HEK293 (cell line): ENCODE results near the gene AP3B1.

Experiments
- CTCF ChIA-PET: fragments of 350-600 bp; formaldehyde crosslinking; extraction: SDS; loops from one replicate; lab custom pipeline; 2021; ENCODE audit warnings: antibody characterized with exemption; lab: Yijun Ruan, JAX
- POLR2A ChIA-PET: fragments of 300-600 bp; formaldehyde crosslinking; extraction: SDS; loops from one replicate; lab custom pipeline; 2020; ENCODE audit warnings: antibody characterized with exemption, inconsistent platforms; lab: Yijun Ruan, JAX
- H3K27ac ChIP-seq: fragments of 200-500 bp; sonication (Bioruptor generic); 2 replicates; pipeline ENCODE4 v1.5.1; 2014; ENCODE audit warnings: low read depth, low read length, control low read depth, inconsistent platforms; ENCODE audit errors: extremely low read depth
- H3K36me3 ChIP-seq, 2 experiments: fragments of 200-500 bp in 1 of 2; sonication (Bioruptor generic) in 1 of 2; 1 replicate in 1 of 2; 2 replicates in 1 of 2; pipeline ENCODE4 v1.5.1; 2014 to 2017; ENCODE audit warnings: inconsistent platforms in 2 of 2, low read length in 2 of 2; ENCODE audit not compliant: control insufficient read depth in 2 of 2, insufficient read depth in 1 of 2
- H3K4me1 ChIP-seq: fragments of 200-500 bp; sonication (Bioruptor generic); 2 replicates; pipeline ENCODE4 v1.5.1; 2014; ENCODE audit warnings: mild to moderate bottlenecking, low read length, inconsistent platforms; ENCODE audit not compliant: control insufficient read depth, insufficient read depth
- H3K4me3 ChIP-seq: 2 replicates; pipeline ENCODE4 v1.5.1; 2011; ENCODE audit warnings: low read depth, mild to moderate bottlenecking, control low read depth, low read length, moderate library complexity
- H3K9me3 ChIP-seq: fragments of 200-500 bp; sonication (Bioruptor generic); 2 replicates; pipeline ENCODE4 v1.5.1; 2014; ENCODE audit warnings: low read depth, low read length, inconsistent platforms; ENCODE audit not compliant: control insufficient read depth, insufficient read depth
- BCL11A ChIP-seq: fragments of 450-650 bp; formaldehyde crosslinking; IDR thresholded peaks from 2 replicates; pipeline ENCODE4 v1.5.1; 2016; ENCODE audit warnings: low read depth, missing biosample characterization, missing genetic modification characterization
- FEZF1 ChIP-seq: fragments of 450-650 bp; formaldehyde crosslinking; IDR thresholded peaks from 2 replicates; pipeline ENCODE4 v1.5.1; 2016; ENCODE audit warnings: missing biosample characterization, missing genetic modification characterization
- GFI1B ChIP-seq: fragments of 450-650 bp; formaldehyde crosslinking; IDR thresholded peaks from 2 replicates; pipeline ENCODE4 v1.5.1; 2016; ENCODE audit warnings: missing biosample characterization, missing genetic modification characterization
- PRDM1 ChIP-seq: fragments of 450-650 bp; formaldehyde crosslinking; IDR thresholded peaks from 2 replicates; pipeline ENCODE4; 2016; ENCODE audit warnings: missing biosample characterization, missing genetic modification characterization
- REST ChIP-seq: fragments of 450-650 bp; formaldehyde crosslinking; IDR thresholded peaks from 2 replicates; pipeline ENCODE4 v1.5.1; 2016; ENCODE audit warnings: missing biosample characterization, missing genetic modification characterization
- TRIM28 ChIP-seq: IDR thresholded peaks from 2 replicates; pipeline ENCODE4 v1.6.1; 2011; ENCODE audit warnings: low read length, control low read depth, borderline replicate concordance
- ZNF138 ChIP-seq: fragments of 450-650 bp; formaldehyde crosslinking; IDR thresholded peaks from 2 replicates; pipeline ENCODE4 v1.5.1; 2016; ENCODE audit warnings: missing biosample characterization, missing genetic modification characterization, borderline replicate concordance
- ZNF16 ChIP-seq: fragments of 450-650 bp; formaldehyde crosslinking; IDR thresholded peaks from 2 replicates; pipeline ENCODE4 v1.5.1; 2016; ENCODE audit warnings: low read depth, missing biosample characterization, missing genetic modification characterization
- ZNF18 ChIP-seq: fragments of 450-650 bp; formaldehyde crosslinking; IDR thresholded peaks from 2 replicates; pipeline ENCODE4 v1.5.1; 2016; ENCODE audit warnings: missing biosample characterization, missing genetic modification characterization
- ZNF221 ChIP-seq: fragments of 450-650 bp; formaldehyde crosslinking; IDR thresholded peaks from 2 replicates; pipeline ENCODE4 v1.5.1; 2017; ENCODE audit warnings: missing biosample characterization, missing genetic modification characterization, borderline replicate concordance
- ZNF248 ChIP-seq: fragments of 450-650 bp; formaldehyde crosslinking; IDR thresholded peaks from 2 replicates; pipeline ENCODE4 v1.5.1; 2017; ENCODE audit warnings: missing biosample characterization, missing genetic modification characterization
- ZNF274 ChIP-seq, 2 experiments: fragments of 200-500 bp in 1 of 2; fragments of 450-650 bp in 1 of 2; sonication (Bioruptor generic) in 1 of 2; formaldehyde crosslinking in 1 of 2; IDR thresholded peaks; 2 replicates each; pipeline versions ENCODE4 v1.5.1 to v1.6.1; 2014 to 2016; ENCODE audit warnings: borderline replicate concordance in 1 of 2, inconsistent platforms in 1 of 2, low read length in 1 of 2, missing biosample characterization in 1 of 2, missing genetic modification characterization in 1 of 2
- ZNF292 ChIP-seq: fragments of 450-650 bp; formaldehyde crosslinking; IDR thresholded peaks from 2 replicates; pipeline ENCODE4 v1.5.1; 2016; ENCODE audit warnings: low read depth, missing biosample characterization, missing genetic modification characterization, borderline replicate concordance
- ZNF350 ChIP-seq: fragments of 450-650 bp; formaldehyde crosslinking; IDR thresholded peaks from 2 replicates; pipeline ENCODE4 v1.5.0; 2017; ENCODE audit warnings: missing biosample characterization, mild to moderate bottlenecking, missing genetic modification characterization
- ZNF354C ChIP-seq: fragments of 450-650 bp; formaldehyde crosslinking; IDR thresholded peaks from 2 replicates; pipeline ENCODE4 v1.5.1; 2016; ENCODE audit warnings: missing biosample characterization, missing genetic modification characterization, low read depth, borderline replicate concordance
- ZNF776 ChIP-seq: fragments of 450-650 bp; formaldehyde crosslinking; IDR thresholded peaks from 2 replicates; pipeline ENCODE4 v1.5.0; 2017; ENCODE audit warnings: missing biosample characterization, missing genetic modification characterization, borderline replicate concordance
- ZSCAN30 ChIP-seq: fragments of 450-650 bp; IDR thresholded peaks from 2 replicates; pipeline ENCODE4 v1.5.1; 2018; ENCODE audit warnings: missing biosample characterization, mild to moderate bottlenecking, missing genetic modification characterization, moderate library complexity

The AP3B1 gene

GRCh38 chr5:78157001-78157400 lies 137.5 kb downstream of the AP3B1 start (continued):
- TF ChIP-seq ZNF274 (IDR thresholded peaks at IDR 0.05; ENCODE audit: low read length) (no peak), ZNF274 (tag by site-specific recombination; IDR thresholded peaks at IDR 0.05; ENCODE audit: borderline replicate concordance) (no peak), GFI1B (tag by site-specific recombination) (no peak)

DNA sequence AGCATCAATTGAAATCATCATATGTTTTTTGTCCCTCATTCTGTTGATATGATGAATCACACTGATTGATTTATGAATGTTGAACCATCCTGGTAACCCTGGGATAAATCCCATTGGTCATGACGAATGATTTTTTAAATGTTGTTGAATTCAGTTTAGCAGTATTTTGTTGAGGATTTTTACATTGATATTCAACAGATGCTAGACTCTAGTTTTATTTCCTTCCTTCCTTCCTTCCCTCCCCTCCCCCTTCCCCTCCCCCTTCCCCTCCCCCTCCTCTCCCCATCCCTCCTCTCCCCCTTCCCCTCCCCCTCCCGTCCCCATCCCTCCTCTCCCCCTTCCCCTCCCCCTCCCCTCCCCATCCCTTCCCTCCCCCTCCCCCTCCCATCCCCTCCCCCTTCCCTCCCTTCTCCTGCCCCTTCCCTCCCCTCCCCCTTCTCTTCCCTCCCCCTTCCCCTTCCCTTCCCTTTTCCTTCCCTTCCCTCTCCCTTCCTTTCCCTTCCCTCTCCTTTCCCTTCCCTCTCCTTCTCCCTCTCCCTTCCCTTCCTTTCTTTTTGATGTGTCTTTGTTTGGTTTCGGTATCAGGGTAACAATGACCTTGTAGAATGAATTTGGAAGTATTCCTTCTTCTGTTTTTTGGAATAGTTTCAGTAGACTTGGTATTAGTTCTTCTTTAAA lies 142.8 kb downstream of the AP3B1 start:
- CTCF ChIA-PET = interaction anchor here (0.5 kb wide), 1 partner anchor 89 kb away, joined by 4 read pairs; no protein-coding TSS in a partner anchor
- POLR2A ChIA-PET = no interaction called here

DNA sequence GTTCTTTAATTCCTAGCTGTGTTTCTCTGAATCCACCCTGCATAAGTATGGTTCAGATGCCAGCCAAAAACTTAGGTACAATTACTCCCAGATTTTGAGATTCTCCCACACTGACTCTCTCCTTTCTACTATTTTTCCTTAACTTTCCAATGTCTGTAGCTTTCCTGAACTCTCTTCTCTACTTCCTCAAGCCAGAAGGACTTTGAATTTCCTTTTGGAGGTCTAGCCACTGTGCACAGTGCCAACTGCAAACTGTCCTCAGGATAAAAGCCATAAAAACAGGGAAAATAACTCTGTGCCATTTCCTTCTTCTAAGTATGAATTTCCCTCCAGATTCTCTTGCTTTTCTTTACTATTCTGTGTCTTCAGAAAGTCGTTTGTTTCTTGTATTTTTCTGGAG lies 157.2 kb downstream of the AP3B1 start:
- Histone ChIP-seq H3K4me1 (no peaks in the 10 kb centered on the region), H3K4me3 (no peak overlapping the region), H3K9me3 (no peaks in the 10 kb centered on the region), H3K27ac (no peak overlapping the region), H3K36me3 (peaks cover 0 to 11% of the 10 kb centered on the region in 2 experiments)
- TF ChIP-seq ZNF16 (tag by site-specific recombination) = no peak
- TF ChIP-seq PRDM1 = peak; percentile 76
- CTCF ChIA-PET = interaction anchor here (0.6 to 1.5 kb wide), 2 partner anchors 10 to 84 kb away, joined by 3 to 4 read pairs; no protein-coding TSS in a partner anchor
- POLR2A ChIA-PET = no interaction called here

More for the DNA sequence above, 142.8 kb downstream of the AP3B1 start:
- no peak for TF ChIP-seq ZNF18 (tag by site-specific recombination)
- TF ChIP-seq ZNF776 = no peak
- peak; percentile 65 for TF ChIP-seq PRDM1
- TF ChIP-seq, all 188 proteins: peak for 1
- Histone ChIP-seq H3K9me3 (no peaks in the 10 kb centered on the region), H3K27ac (no peak overlapping the region), H3K4me1 (no peaks in the 10 kb centered on the region), H3K36me3 (peaks cover 0 to 22% of the 10 kb centered on the region in 2 experiments; a peak in 2 of 3 replicates), H3K4me3 (no peak overlapping the region)

GRCh38 chr5:78133423-78133822 lies 161.1 kb downstream of the AP3B1 start:
- Histone ChIP-seq H3K4me3 (no peak overlapping the region), H3K4me1 (0 out of 2 replicates have a peak, but pooled peaks cover 3% of the 10 kb centered on the region), H3K27ac (no peak overlapping the region), H3K9me3 (no peaks in the 10 kb centered on the region), H3K36me3 (peaks cover 0 to 5% of the 10 kb centered on the region in 2 experiments; a peak in 2 of 3 replicates)
- no peak for TF ChIP-seq ZNF221 (tag by site-specific recombination)
- CTCF ChIA-PET = no interaction called here
- POLR2A ChIA-PET = no interaction called here

DNA sequence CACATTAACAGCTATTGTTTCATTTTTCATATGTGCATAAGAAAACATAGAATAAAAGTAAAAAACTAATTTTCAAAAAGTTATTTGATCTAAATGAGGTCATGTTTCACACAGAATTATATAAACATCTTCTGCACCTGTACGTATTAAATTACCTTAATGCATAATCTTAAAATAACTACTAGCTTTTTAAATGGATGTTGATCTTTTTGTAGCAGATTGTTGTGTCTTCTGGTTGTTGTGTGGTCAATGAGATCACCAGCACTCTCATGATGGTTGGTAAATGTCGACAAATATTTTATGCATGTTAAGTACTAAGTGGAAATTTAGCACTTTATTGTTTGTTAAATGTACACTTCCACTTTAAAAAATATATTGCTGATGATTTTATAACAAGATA lies 162.0 kb downstream of the AP3B1 start:
- Histone ChIP-seq H3K9me3 (no peaks in the 10 kb centered on the region), H3K27ac (no peak overlapping the region), H3K4me1 (0 out of 2 replicates have a peak, but pooled peaks cover 3% of the 10 kb centered on the region), H3K36me3 (peaks cover 0 to 5% of the 10 kb centered on the region in 2 experiments; a peak in 2 of 3 replicates), H3K4me3 (no peak overlapping the region)
- ChIA-PET POLR2A (no interaction called here), CTCF (no interaction called here)
- no peak for TF ChIP-seq ZNF138
- no peak for TF ChIP-seq TRIM28
- TF ChIP-seq ZNF350 (tag by site-specific recombination) = no peak
- no peak for TF ChIP-seq REST (tag by site-specific recombination)
- TF ChIP-seq ZSCAN30 (tag by site-specific recombination) = no peak
- no peak for TF ChIP-seq ZNF274 (IDR thresholded peaks at IDR 0.05; ENCODE audit: low read length)
- no peak for TF ChIP-seq ZNF274 (tag by site-specific recombination; IDR thresholded peaks at IDR 0.05; ENCODE audit: borderline replicate concordance)
- no peak for TF ChIP-seq ZNF292 (tag by site-specific recombination)
- TF ChIP-seq FEZF1 (tag by site-specific recombination) = peak; percentile 75
- no peak for TF ChIP-seq ZNF354C (tag by site-specific recombination)
- TF ChIP-seq BCL11A (tag by site-specific recombination) = peak; percentile 29; the same call in 1 of the 2 replicates
- TF ChIP-seq ZNF248 (tag by site-specific recombination) = no peak
